M059J (cell line): ENCODE measurements around the gene FCRL3. TPM values are rescaled to one million over a fixed set of nuclear protein-coding genes. Genes with fewer than 3 reads are reported as not detected.
"Not testable (repeated sequence)": the region's sequence is repeated elsewhere in the genome, so short reads cannot be mapped to it uniquely, and the experiment has no call there.

Experiments used
- DNase-seq: peaks from one replicate; pipeline ENCODE4 v3.0.0-alpha.2; 2012; ENCODE audit warnings: low read depth
- total RNA-seq: library from RNA; depleted of rRNA; stranded (reverse); fragments of >200 nt; shearing (Covaris generic); gene quantifications from 2 replicates; pipeline ENCODE4 v1.2.3, GENCODE V29; 2014; rRNA removed

The FCRL3 gene, protein sequence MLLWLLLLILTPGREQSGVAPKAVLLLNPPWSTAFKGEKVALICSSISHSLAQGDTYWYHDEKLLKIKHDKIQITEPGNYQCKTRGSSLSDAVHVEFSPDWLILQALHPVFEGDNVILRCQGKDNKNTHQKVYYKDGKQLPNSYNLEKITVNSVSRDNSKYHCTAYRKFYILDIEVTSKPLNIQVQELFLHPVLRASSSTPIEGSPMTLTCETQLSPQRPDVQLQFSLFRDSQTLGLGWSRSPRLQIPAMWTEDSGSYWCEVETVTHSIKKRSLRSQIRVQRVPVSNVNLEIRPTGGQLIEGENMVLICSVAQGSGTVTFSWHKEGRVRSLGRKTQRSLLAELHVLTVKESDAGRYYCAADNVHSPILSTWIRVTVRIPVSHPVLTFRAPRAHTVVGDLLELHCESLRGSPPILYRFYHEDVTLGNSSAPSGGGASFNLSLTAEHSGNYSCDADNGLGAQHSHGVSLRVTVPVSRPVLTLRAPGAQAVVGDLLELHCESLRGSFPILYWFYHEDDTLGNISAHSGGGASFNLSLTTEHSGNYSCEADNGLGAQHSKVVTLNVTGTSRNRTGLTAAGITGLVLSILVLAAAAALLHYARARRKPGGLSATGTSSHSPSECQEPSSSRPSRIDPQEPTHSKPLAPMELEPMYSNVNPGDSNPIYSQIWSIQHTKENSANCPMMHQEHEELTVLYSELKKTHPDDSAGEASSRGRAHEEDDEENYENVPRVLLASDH
- total RNA-seq, result not detected in 2 replicates

DNA sequence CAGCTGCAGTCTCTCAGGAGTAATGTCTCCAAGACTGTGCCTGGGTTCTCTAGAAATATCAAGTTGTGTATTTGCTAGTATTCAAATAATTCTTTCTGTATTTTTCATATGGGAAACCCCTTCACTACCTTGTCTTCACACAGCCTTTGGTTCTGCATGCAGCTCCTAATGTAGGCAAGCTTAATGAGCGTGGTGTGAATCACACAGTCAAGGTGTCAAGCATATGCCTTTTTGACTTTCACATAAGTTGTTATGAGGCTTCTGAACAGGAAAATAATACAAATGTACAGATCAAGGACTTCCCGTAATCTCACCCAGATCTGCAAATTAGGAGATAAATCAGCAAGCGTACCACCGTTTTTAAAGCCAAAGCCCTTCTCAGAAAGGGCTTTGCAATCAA lies at the start of gene FCRL3:
FCRL3 (minus strand) TSS at position 38 of the 400 bp plus-strand sequence. CDS start 280 bp downstream, outside the sequence.
- DNase-seq, result no peak

DNA sequence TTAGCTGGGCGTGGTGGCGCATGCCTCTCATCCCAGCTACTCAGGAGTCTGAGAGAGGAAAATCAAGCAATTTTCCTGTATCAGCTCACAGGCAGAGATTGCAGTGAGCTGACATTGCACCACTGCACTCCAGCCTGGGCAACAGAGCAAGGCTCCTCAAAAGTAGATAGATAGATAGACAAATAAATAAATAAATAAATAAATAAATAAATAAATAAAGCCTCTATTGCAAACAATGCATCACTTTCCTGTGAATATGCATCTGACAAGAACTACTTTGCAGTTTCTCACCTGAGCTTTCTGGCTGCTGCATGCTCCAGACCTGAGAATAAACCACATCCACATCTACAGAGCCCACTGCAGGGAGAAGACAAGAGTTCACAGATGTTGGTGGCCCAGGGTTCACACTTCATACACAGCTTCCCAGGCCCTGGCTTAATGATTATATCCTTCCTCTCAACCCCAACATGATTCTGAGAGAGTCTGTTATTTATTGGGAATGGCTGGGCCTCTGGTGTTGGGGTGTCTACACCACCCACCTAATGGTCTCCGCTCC lies 47.8 kb upstream of the FCRL3 start:
- DNase-seq, result no peak

- no peak for DNase-seq
Observed at GRCh38 chr1:157739229-157739901, 38.8 kb upstream of the FCRL3 start.

DNA sequence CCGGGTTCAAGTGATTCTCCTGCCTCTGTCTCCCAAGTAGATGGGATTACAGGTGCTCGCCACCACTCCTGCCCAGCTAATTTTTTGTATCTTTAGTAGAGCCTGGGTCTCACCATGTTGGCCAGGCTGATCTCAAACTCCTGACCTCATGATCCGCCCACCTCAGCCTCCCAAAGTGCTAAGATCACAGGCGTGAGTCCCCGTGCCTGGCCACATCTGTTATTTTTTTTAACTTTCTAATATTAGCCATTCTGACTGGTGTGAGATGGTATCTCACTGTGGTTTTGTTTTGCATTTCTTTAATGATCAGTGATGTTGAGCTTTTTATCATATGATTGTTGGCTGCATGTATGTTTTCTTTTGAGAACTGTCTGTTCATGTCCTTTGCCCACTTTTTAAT lies 35.4 kb upstream of the FCRL3 start:
- DNase-seq, result not testable (repeated sequence)

DNA sequence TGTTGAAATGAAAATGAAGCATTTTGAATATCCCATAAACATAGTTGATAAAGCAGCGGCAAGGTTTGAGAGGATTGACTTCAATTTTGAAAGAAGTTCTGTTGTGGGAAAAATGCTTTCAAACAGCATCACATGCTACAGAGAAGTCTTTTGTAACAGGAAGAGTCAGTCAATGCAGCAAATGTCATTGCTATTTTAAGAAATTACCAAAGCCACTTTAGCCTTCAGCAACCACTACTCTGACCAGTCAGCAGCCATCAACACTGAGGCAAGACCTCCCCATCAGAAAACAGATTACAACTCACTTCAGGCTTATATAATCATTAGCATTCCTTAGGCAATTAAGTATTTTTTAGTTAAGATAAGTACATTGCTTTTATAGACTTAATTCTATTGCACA lies 33.8 kb upstream of the FCRL3 start:
- no peak for DNase-seq

- no peak for DNase-seq
Observed at GRCh38 chr1:157732755-157733154, 32.2 kb upstream of the FCRL3 start.

GRCh38 chr1:157725221-157725577 lies 24.6 kb upstream of the FCRL3 start:
- no peak for DNase-seq

- no peak for DNase-seq
Observed at GRCh38 chr1:157724537-157725220, 24.1 kb upstream of the FCRL3 start.

DNA sequence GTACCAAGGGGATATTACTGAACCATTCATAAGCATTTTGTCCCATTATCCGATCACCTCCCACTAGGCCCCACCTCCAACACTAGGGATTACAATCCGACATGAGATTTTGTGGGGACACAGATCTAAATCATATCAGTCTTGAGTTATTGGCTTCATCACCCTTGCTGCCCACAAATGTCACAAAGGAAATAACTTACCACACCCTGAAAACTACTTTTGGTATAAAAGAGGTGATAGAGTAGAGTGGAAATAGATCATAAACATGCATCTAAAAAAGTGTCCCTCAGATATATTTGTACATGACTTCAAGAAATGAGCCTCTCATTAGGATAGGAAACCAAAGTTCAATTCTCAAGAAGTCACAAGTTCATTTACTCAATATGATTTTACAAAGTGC lies 22.6 kb upstream of the FCRL3 start:
- no peak for DNase-seq

- DNase-seq, result no peak
Observed at GRCh38 chr1:157721985-157722384, 21.4 kb upstream of the FCRL3 start.

DNA sequence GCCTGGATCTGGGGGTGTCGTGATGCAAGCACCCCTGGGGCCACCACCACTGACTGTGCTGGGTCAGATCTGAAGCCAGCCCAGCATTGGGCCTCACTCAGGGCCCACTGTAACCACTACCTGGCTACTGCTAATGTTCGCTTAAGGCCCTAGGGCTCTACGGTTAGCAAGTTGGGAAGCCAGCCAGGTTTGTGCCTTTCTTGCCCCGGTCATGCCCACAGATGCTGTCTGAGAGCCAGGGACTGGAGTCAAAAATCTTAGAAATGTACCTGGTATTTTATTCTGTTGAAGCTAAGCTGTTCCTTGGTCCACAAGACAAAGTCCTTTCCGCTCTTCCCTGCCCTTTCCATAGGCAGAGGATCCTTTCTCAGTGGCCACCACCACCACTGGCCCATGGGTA lies 15.2 kb upstream of the FCRL3 start:
- no peak for DNase-seq

DNA sequence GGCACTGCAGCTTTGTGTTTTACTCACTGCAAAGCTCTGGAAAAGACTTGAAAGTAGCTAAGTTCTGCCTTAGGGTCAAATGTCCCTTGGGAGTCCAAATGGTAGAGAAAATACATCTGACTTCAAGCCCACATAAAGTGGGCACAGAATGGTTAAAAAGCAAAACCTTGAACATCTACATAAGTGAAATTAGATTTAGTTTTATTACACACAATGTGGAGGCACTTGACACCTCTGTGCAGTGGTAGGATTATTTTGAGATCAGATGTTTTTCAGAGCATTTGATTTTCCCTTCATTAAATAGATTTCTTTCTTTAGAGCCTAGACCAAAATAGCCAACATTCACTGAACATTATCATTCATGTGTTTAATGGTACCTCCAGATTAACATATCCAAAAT lies 11.2 kb upstream of the FCRL3 start:
- no peak for DNase-seq

- no peak for DNase-seq
Observed at GRCh38 chr1:157704878-157705277, 4.3 kb upstream of the FCRL3 start.

- DNase-seq, result no peak
Observed at GRCh38 chr1:157703981-157704380, 3.4 kb upstream of the FCRL3 start.

DNA sequence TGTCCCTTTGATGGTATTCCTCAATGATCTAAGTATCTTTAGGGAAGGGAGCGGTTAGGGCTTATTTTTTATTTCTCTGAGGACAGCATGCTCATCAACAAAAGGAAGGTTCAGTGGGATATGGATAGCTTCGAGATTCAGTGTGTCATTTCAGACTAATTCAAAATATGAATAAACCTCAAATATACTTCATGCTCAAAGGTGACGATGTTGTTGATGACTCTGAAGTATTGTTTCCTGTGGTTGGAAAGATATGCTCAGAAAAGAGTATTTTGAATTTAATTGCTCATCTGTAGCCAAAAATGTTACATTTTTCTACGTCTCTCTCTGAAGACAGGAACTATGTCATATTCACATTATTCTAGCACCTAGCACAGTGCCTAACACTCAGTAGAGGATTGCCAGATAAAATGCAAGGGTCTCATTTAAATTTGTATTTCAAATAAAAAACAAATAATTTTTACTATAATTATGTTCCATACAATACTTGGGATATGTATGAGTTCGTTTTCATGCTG lies 1.8 kb upstream of the FCRL3 start:
- DNase-seq, result no peak

GRCh38 chr1:157700305-157700704 lies 264 bp downstream of the FCRL3 start:
- DNase-seq, result no peak

- no peak for DNase-seq
Observed at GRCh38 chr1:157697781-157698569, 2.6 kb downstream of the FCRL3 start.

DNA sequence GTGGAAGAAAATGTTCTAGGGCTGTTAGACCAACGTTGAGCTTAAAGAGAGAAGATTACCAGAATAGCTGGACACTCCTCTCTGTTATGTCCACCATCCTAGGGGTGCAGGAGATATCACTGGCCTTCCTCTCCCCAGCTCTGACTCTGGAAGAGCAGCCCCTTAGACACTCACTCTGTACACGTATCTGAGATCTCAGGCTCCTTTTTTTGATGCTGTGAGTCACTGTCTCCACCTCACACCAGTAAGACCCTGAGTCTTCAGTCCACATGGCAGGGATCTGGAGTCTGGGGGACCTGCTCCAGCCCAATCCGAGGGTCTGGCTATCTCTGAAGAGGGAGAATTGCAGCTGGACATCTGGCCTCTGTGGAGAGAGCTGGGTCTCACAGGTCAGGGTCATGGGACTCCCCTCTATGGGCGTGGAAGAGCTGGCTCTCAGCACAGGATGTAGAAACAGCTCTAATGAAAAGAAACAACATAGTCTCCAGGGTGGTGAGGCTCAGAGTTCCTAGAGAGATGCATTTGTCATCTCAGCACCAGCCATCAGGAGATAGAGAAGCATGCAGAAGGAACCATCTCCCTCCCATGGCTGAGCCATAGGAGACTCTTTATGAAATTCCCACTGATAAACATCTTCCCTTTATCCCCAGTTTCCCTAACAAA lies 3.5 kb downstream of the FCRL3 start:
- no peak for DNase-seq

GRCh38 chr1:157695417-157695816 lies 5.2 kb downstream of the FCRL3 start:
- no peak for DNase-seq

DNA sequence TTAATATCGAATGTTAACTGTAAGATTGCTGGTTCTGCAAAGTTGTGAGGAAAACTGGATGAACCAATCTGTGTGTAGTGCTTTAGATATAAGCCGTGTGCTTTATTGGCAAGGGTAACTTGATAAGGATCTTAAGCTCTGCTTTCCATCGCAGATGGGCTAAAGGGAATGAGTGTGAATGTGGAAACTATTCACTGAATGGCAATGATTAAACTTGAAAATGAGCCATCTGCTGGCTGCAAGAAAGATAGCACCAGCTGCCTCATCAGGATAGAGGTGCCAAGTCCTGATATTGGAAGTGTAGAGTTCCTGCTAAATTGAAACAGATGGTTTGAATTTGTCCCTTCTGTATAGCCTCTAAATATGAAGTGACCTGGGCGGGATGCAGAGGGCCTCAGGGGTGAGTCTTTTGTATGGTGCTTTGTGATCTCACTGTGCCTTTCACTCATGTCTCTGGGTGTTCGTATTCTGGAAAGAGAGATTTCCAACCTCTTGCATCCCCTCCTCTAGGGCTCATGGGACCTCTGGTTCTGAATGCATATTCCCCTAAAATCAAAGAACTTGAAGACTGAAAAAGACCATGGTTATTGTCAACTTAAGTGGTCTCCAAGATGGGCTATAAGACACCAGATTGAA lies 9.2 kb downstream of the FCRL3 start:
- DNase-seq, result peak; percentile 23
